Calu3 (cell line): ENCODE data around the gene DPF3. TPM values are rescaled to one million over a fixed set of nuclear protein-coding genes. Genes with fewer than 3 reads are reported as not detected.

Experiments
- BruUV-seq: library from RNA; stranded (reverse); fragments of 400-500 nt; replicated peaks from 2 replicates; lab custom pipeline; 2021; lab: Mats Ljungman, UMichigan
- CTCF ChIA-PET: fragments of 300-600 bp; sonication (Branson Sonifier 250); formaldehyde crosslinking; loops from one replicate; lab custom pipeline; 2022; ENCODE audit warnings: antibody characterized with exemption; lab: Charles Lee
- DNase-seq: peaks from one replicate; pipeline ENCODE4 v3.0.0; 2022
- H3K27ac Mint-ChIP-seq: one replicate; pipeline ENCODE4 v1.8.0; 2022; ENCODE audit warnings: mixed read lengths; ENCODE audit not compliant: unreplicated experiment
- H3K27me3 Mint-ChIP-seq: one replicate; pipeline ENCODE4 v1.8.0; 2022; ENCODE audit warnings: mixed read lengths; ENCODE audit not compliant: unreplicated experiment
- H3K36me3 Mint-ChIP-seq: one replicate; pipeline ENCODE4 v1.8.0; 2022; ENCODE audit warnings: mild to moderate bottlenecking, moderate library complexity, mixed read lengths; ENCODE audit not compliant: insufficient read depth, unreplicated experiment
- H3K4me1 Mint-ChIP-seq: one replicate; pipeline ENCODE4 v1.8.0; 2022; ENCODE audit warnings: mild to moderate bottlenecking, low read depth, mixed read lengths; ENCODE audit not compliant: unreplicated experiment
- H3K4me3 Mint-ChIP-seq: one replicate; pipeline ENCODE4 v1.8.0; 2022; ENCODE audit warnings: mild to moderate bottlenecking, low read depth, moderate library complexity, mixed read lengths; ENCODE audit not compliant: unreplicated experiment
- H3K9me3 Mint-ChIP-seq: one replicate; pipeline ENCODE4 v1.8.0; 2022; ENCODE audit warnings: low read depth, mixed read lengths; ENCODE audit not compliant: unreplicated experiment
- intact Hi-C: fragments of 100-400 bp; cut with micrococcal nuclease; formaldehyde crosslinking; loops from one replicate; pipeline ENCODE4 v1.10.0; 2022; ENCODE audit not compliant: unreplicated experiment
- total RNA-seq: library from RNA; stranded (reverse); gene quantifications from 2 replicates; pipeline ENCODE4 v1.2.3, GENCODE V29; 2022
- TF ChIP-seq, protein P1 (sequence below): fragments of 200-600 bp; IDR thresholded peaks from one replicate; pipeline ENCODE4 v1.8.0; 2022; ENCODE audit warnings: antibody characterized with exemption; ENCODE audit not compliant: unreplicated experiment

DPF3 gene
- total RNA-seq, 1 experiment from 2014 or later = 9.6 TPM

DNA sequence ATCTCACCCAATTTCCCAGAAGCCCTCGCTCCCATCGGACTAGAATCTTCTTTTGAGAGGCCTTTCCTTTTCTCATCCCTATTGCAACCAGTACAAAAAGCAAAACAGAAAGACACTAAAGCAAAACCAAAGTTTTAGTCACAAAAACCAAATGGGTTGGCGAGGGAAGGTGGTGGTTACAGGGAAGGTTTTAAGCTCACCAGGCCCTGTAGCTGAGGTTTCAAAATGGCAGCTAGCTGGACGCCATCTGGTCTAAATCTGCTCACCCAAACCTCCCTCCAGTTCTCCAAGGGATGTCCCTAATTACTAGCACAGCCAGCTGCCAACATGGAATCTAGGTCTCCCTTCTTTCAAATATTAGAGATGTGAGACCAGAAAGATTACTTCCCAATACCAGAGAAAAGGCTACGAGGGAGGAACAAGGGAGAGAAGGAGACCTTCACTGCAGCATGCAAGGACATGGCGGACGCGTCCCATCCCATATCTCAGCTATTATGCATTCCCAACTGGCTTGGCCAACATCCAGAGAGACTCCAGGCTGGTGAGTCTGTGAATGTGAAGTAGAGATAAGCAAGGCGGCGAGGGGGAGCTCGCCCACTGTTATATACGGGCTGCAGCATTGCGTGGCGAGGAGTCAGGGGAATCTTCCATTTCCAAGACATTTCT is 70.8 kb downstream of the DPF3 start:
- Mint-ChIP-seq H3K4me1 (no peaks in the 10 kb centered on the region), H3K4me3 (no peak overlapping the region), H3K36me3 (no peaks in the 10 kb centered on the region), H3K27ac (no peak overlapping the region), H3K9me3 (no peaks in the 10 kb centered on the region), H3K27me3 (peaks cover 13% of the 10 kb centered on the region)
- intact Hi-C loops = no loop called here
- no peak for DNase-seq
- BruUV-seq = no TSS peak
- CTCF ChIA-PET = no interaction called here
- TF ChIP-seq, protein P1, sequence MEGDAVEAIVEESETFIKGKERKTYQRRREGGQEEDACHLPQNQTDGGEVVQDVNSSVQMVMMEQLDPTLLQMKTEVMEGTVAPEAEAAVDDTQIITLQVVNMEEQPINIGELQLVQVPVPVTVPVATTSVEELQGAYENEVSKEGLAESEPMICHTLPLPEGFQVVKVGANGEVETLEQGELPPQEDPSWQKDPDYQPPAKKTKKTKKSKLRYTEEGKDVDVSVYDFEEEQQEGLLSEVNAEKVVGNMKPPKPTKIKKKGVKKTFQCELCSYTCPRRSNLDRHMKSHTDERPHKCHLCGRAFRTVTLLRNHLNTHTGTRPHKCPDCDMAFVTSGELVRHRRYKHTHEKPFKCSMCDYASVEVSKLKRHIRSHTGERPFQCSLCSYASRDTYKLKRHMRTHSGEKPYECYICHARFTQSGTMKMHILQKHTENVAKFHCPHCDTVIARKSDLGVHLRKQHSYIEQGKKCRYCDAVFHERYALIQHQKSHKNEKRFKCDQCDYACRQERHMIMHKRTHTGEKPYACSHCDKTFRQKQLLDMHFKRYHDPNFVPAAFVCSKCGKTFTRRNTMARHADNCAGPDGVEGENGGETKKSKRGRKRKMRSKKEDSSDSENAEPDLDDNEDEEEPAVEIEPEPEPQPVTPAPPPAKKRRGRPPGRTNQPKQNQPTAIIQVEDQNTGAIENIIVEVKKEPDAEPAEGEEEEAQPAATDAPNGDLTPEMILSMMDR = no peak

DNA sequence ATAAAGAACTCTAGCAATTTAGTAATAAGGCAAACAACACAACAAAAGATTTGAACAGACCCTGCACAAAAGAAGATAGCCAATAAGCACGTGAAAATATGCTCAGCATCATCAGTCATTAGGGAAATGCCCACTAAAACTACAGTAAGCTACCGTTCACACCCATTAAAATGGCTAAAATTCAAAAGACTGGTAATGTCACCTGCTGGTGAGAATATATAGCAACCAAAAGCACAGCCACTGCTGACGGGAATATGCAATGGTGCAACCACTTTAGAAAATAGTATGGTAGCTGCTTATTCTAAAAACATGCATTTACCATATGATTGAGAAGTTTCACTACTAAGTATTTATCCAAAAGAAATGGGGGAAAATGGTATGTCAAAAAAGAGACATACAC is 74.9 kb downstream of the DPF3 start:
- H3K4me1 Mint-ChIP-seq = no peaks in the 10 kb centered on the region
- H3K27ac Mint-ChIP-seq = no peak overlapping the region
- H3K27me3 Mint-ChIP-seq = peaks cover 9% of the 10 kb centered on the region
- H3K9me3 Mint-ChIP-seq = no peaks in the 10 kb centered on the region
- no peak overlapping the region for H3K4me3 Mint-ChIP-seq
- BruUV-seq = no TSS peak
- no peak for DNase-seq
- CTCF ChIA-PET = no interaction called here
- TF ChIP-seq, protein P1 = no peak
- H3K36me3 Mint-ChIP-seq = no peaks in the 10 kb centered on the region
- intact Hi-C loops = no loop called here

DNA sequence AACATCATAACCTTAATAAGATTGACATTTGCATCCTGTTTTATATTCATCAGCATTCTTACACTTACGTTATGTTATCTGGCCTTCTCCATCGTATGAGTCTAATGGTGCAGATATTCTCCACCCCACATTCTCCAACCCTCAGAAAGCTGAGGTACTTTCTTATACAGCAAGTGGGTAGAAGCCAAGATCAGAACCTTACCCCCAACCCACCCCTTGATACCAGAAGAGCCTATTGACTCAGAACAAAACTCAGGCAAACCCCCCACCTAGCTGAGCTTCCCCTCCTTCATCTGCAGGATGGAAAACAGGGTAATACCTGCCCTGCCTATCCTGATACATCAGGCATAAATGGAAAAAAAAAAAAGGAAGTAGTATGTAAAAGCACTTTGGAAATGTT is 77.6 kb downstream of the DPF3 start:
- DNase-seq = no peak
- H3K4me3 Mint-ChIP-seq = no peak overlapping the region
- H3K27me3 Mint-ChIP-seq = no peaks in the 10 kb centered on the region
- CTCF ChIA-PET = no interaction called here
- H3K9me3 Mint-ChIP-seq = no peaks in the 10 kb centered on the region
- no peaks in the 10 kb centered on the region for H3K4me1 Mint-ChIP-seq
- intact Hi-C loops = no loop called here
- no peaks in the 10 kb centered on the region for H3K36me3 Mint-ChIP-seq
- no TSS peak for BruUV-seq
- TF ChIP-seq, protein P1 = no peak
- no peak overlapping the region for H3K27ac Mint-ChIP-seq

DNA sequence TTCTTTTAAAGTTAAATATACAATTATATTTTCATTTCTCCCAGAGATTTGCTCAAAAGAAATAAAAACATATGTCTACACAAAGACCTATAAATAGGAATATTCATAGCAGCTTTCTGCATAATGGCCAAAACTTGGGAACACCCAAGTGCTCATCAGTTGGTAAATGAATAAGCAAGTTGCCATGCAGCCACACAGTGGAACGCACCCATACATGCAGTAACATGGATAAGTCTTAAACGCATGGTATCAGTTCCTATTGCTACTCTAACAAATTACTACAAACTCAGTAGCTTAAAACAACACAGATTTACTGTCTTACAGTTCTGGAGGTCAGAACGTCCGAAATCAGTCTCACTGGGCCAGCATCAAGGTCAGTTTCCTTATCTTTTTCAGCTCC is 78.5 kb downstream of the DPF3 start:
- CTCF ChIA-PET = no interaction called here
- BruUV-seq = no TSS peak
- no peaks in the 10 kb centered on the region for H3K27me3 Mint-ChIP-seq
- H3K36me3 Mint-ChIP-seq = no peaks in the 10 kb centered on the region
- intact Hi-C loops = no loop called here
- no peak for DNase-seq
- TF ChIP-seq, protein P1 = no peak
- H3K9me3 Mint-ChIP-seq = no peaks in the 10 kb centered on the region
- H3K4me1 Mint-ChIP-seq = no peaks in the 10 kb centered on the region
- no peak overlapping the region for H3K27ac Mint-ChIP-seq
- no peak overlapping the region for H3K4me3 Mint-ChIP-seq
